GM19397 (cell line): Measurements from ENCODE around the gene RNF213.
A peak's percentile ranks its signal among the peaks of the same experiment; 100 is the strongest.
"Not testable (repeated sequence)": the region's sequence is repeated elsewhere in the genome, so short reads cannot be mapped to it uniquely, and the experiment has no call there.

Source experiments
- ATAC-seq: cut with Tn5 transposase; IDR thresholded peaks from one replicate; pipeline ENCODE4 v1.9.1; 2021; ENCODE audit warnings: mild to moderate bottlenecking, moderate library complexity; ENCODE audit not compliant: unreplicated experiment

RNF213 gene

GRCh38 chr17:80248894-80249710, 11.6 kb upstream of the RNF213 start:
- ATAC-seq = no peak

- no peak for ATAC-seq
Measured at GRCh38 chr17:80251966-80252365, 8.7 kb upstream of the RNF213 start.

- ATAC-seq = no peak
Measured at GRCh38 chr17:80252871-80253270, 7.8 kb upstream of the RNF213 start.

GRCh38 chr17:80253631-80254395, 6.8 kb upstream of the RNF213 start:
- no peak for ATAC-seq

- no peak for ATAC-seq
Measured at GRCh38 chr17:80254396-80255251, 6.0 kb upstream of the RNF213 start.

GRCh38 chr17:80256034-80256350, 4.7 kb upstream of the RNF213 start:
- ATAC-seq = no peak

GRCh38 chr17:80257716-80258213, 2.9 kb upstream of the RNF213 start:
- no peak for ATAC-seq

- ATAC-seq = not testable (repeated sequence)
Measured at GRCh38 chr17:80258296-80258695, 2.4 kb upstream of the RNF213 start.

GRCh38 chr17:80259457-80260068, 1.1 kb upstream of the RNF213 start:
- no peak for ATAC-seq

- peak; percentile 37 for ATAC-seq
Measured at GRCh38 chr17:80260069-80260535, 550 bp upstream of the RNF213 start.

GRCh38 chr17:80261159-80261894, 675 bp downstream of the RNF213 start:
- no peak for ATAC-seq

GRCh38 chr17:80261895-80262279, 1.2 kb downstream of the RNF213 start:
- no peak for ATAC-seq

GRCh38 chr17:80262291-80262690, 1.6 kb downstream of the RNF213 start:
- no peak for ATAC-seq

- ATAC-seq = no peak
Measured at GRCh38 chr17:80262775-80263244, 2.2 kb downstream of the RNF213 start.

- peak; percentile 40 for ATAC-seq
Measured at GRCh38 chr17:80263253-80264204, 2.9 kb downstream of the RNF213 start.

- no peak for ATAC-seq
Measured at GRCh38 chr17:80264205-80265075, 3.8 kb downstream of the RNF213 start.

GRCh38 chr17:80265205-80266068, 4.8 kb downstream of the RNF213 start:
- ATAC-seq = no peak
